ENCODE data around the gene NGEF.

NGEF gene

DNA sequence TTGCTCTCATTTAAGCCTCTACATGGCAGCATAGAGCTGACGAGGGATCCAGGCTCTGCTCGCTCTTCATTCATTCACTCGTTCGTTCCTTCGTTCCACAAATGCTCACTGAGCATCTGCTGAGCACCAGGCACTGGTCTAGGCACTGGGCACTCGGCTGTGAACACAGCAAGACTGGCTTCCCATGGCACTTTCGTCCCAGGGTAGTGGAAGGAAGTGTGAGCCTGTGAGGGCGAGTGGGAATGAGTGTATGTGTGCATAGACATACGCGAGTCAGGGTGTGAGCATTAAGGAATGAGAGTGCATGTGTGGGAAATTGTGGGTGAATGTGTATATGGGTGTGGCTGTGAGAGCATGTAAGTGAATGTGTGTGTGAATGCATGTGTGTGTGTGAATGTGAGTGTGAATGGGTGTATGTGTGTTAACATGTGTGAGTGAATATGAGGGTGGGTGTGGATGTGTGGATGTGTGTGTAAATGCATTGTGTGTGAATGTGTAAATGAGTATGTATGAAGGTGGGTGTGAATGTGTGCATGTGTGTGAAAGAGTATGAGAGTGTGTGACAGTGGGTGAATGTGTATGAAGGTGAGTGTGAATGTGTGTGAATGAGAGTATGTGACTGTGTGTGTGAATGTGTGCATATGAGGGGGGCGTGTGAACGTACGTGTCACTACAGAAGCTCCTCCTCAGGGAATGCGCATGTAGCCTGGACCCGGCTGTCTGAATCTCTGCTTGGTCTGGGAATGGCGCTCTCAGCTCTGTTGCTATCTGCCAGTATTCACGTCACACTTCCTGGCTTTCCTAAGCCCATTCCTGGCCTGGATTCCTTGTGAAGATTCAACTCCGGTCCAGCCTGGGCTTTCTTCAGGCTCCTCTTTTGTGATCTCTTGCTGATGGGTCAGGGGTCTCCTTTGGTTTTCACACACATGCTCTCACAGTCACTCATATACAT is 114.2 kb downstream of the NGEF start:
- no peak for DNase-seq (ENCODE audit: low spot score)
- TF ChIP-seq, protein P1, sequence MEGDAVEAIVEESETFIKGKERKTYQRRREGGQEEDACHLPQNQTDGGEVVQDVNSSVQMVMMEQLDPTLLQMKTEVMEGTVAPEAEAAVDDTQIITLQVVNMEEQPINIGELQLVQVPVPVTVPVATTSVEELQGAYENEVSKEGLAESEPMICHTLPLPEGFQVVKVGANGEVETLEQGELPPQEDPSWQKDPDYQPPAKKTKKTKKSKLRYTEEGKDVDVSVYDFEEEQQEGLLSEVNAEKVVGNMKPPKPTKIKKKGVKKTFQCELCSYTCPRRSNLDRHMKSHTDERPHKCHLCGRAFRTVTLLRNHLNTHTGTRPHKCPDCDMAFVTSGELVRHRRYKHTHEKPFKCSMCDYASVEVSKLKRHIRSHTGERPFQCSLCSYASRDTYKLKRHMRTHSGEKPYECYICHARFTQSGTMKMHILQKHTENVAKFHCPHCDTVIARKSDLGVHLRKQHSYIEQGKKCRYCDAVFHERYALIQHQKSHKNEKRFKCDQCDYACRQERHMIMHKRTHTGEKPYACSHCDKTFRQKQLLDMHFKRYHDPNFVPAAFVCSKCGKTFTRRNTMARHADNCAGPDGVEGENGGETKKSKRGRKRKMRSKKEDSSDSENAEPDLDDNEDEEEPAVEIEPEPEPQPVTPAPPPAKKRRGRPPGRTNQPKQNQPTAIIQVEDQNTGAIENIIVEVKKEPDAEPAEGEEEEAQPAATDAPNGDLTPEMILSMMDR (IDR thresholded peaks at IDR 0.05; ENCODE audit: extremely low read depth, missing control alignments) = no peak

DNA sequence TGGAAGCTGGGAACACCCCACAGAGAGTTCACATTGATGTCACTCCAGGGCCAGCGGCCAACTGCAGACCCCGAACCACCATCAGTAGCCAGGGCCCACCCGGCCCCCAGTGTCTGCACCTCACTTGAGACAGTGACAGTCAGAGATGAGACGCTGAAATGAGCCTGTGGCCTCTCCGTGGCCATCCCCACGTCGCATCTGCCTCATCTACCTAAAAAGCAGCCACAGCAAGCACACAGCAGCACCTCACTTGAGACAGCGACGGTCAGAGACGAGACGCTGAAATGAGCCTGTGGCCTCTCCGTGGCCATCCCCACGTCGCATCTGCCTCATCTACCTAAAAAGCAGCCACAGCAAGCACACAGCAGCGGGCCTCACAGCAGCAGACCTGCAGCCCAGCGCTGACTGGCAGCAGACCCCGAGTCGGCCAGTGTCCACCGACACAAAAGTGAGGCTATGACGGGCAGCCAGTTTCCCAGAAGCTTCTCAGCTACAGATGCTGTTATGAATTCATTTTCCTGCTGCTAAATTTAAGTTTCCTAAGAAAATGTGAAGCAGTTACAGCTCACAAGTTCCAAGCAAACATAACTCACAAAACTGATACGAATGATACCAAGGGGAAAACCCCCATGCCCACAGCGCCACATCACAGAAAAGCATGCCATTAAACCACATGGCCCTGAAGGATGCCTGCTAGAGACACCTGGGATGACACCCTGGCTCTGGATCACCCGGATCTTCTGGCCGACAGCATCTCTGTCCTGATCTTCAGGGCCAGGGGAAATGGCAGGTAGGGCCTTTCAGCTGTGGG is 115.3 kb downstream of the NGEF start:
- DNase-seq (ENCODE audit: low spot score) = no peak
- TF ChIP-seq, protein P1 (IDR thresholded peaks at IDR 0.05; ENCODE audit: extremely low read depth, missing control alignments) = no peak

DNA sequence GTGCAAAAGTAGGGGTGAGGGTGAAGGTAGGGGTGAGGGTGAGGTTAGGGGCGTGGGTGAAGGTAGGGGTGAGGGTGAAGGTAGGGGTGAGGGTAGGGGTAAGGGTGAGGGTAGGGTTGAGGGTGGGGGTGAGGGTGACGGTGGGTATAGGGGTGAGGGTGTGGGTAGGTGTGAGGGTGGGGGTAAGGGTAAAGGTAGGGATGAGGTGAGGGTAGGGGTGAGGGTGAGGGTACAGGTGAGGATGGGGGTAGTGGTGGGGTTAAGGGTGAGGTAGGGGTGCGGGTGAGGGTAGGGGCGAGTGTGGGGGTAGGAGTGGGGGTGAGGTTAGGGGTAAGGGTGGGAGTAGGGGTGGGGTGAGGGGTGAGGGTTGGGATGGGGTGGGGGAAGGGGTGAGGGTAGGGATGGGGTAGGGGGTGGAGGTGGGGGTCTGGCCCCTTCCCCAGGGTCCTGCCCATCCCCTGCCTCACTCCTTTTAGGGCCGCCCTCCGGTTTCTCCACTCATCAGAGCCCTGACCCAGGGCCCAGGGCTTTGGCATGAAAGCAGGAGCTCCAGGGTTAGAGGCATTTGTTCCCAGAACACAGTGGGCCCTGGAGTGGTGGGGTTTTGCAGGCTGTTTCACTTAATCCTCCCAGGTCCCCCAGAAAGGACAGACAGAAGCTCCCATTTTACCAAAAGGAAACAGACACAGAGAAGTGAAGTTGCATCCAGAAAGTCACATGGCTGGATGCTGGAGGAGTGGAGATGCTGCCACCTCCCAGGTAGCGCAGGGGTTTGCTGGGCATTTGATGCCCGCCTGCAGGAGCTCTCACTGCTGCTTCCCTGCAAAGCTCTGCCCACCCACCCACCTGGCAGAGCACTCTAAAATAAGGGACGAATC is 116.1 kb downstream of the NGEF start:
- DNase-seq (ENCODE audit: low spot score) = no peak
- TF ChIP-seq, protein P1 (IDR thresholded peaks at IDR 0.05; ENCODE audit: extremely low read depth, missing control alignments) = no peak

DNA sequence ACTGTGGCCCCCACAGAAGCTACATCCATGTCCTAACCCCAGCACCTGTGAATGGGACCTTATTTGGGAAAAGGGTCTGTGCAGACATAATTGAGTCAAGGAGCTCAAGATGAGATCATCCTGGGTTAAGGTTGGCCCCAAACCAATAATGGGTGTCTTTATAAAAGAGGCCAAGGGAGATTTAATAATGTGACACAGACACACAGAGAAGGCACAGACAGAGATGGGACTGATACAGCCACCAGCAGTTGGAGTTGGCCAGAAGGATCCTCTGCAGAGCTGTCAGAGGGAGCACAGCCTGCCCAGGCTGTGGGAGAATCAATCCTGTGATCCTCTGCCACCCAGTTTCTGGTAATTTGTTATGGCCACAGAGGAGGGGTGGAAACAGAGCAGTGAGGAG is 116.9 kb downstream of the NGEF start:
- DNase-seq (ENCODE audit: low spot score) = no peak

DNA sequence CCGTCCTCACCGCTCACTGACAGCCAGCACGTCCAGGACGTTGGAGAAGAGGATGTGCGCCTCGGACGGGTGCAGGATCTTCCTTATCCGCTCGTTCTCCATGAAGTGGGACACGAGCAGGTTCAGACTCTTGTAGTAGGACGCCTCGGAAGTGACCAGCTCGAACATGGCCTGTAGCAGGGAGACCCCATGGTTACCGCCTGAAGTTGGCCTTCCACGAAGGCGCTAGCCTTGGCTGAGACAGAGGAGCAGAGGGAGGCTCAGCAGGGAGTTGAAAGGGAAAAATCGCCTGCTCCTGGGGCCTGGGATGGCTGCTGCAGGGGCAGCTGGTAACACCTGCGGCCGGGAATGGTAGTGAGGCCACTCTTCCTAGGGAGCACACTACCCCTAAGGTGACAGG is 118.3 kb downstream of the NGEF start:
- TF ChIP-seq, protein P1 (IDR thresholded peaks at IDR 0.05; ENCODE audit: extremely low read depth, missing control alignments) = no peak

More for the DNA sequence above, 116.9 kb downstream of the NGEF start:
- TF ChIP-seq, protein P1 (IDR thresholded peaks at IDR 0.05; ENCODE audit: extremely low read depth, missing control alignments) = no peak

DNA sequence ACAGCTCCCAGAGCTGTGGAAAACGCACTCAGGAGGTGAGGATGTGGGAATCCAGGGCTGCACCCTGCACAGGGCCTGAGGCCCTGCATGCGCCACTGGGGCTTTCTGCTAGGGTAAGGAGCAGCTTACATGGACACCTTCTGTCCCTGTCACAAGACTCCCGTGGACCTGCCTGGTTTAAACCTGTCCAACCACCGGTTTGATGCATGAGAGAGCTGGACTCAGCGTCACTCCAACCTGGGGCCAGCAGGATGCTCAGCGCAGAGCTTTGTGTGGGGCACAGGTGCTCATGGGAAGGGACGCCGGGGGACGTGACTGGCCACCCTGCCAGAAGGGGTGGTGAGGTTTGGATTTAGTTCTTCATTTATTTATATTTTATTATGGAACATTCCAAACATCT is 118.8 kb downstream of the NGEF start:
- no peak for DNase-seq (ENCODE audit: low spot score)
- TF ChIP-seq, protein P1 (IDR thresholded peaks at IDR 0.05; ENCODE audit: extremely low read depth, missing control alignments) = no peak

More for the DNA sequence above, 118.3 kb downstream of the NGEF start:
- no peak for DNase-seq (ENCODE audit: low spot score)
